Right renal pelvis (tissue), 4 donors: ENCODE measurements around the gene NHEJ1. TPM values are rescaled to one million over a fixed set of nuclear protein-coding genes. Genes with fewer than 3 reads are reported as not detected.

ENCODE experiments used
- DNase-seq, 4 donors: peaks; one replicate each; pipeline ENCODE4 v3.0.0-alpha.2; 2013; ENCODE audit warnings: low read depth in 4 of 4, low spot score in 3 of 4, missing footprints in 1 of 4
- polyA plus RNA-seq, 4 donors: library from polyadenylated mRNA; unstranded; fragments of 120-200 nt; gene quantifications; one replicate each; pipeline ENCODE4 v1.2.1, GENCODE V29; 2013; ENCODE audit not compliant: insufficient read length in 4 of 4

NHEJ1 gene
- polyA plus RNA-seq, 4 donors: 18.8 to 21.3 (median 20.1) TPM

DNA sequence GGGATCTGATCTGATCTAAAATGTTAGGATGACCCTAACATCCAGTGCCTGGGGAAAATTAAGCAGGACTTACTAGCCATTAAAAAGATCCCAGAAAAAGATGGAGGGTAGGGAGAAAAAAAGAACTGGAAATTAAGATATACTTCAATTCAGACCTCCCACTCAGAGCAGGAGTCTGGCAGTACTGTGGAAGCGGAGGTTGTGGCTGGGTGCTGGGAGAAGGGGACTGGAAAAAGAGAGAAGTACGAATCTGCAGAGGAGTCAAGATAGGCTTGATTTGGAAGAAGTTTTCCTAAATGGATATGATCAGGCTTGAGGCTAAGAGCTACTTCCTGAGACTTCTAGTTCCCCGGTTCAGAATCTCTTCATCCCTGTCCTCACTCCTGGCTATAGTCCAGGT is 66.4 kb downstream of the NHEJ1 start:
- DNase-seq: no peak

- no peak for DNase-seq
Observed at GRCh38 chr2:219090436-219091299, 69.9 kb downstream of the NHEJ1 start.

- no peak for DNase-seq
Observed at GRCh38 chr2:219089330-219089729, 71.3 kb downstream of the NHEJ1 start.

GRCh38 chr2:219087848-219088247 is 72.8 kb downstream of the NHEJ1 start:
- DNase-seq: no peak

- DNase-seq: no peak
Observed at GRCh38 chr2:219087361-219087760, 73.3 kb downstream of the NHEJ1 start.

DNA sequence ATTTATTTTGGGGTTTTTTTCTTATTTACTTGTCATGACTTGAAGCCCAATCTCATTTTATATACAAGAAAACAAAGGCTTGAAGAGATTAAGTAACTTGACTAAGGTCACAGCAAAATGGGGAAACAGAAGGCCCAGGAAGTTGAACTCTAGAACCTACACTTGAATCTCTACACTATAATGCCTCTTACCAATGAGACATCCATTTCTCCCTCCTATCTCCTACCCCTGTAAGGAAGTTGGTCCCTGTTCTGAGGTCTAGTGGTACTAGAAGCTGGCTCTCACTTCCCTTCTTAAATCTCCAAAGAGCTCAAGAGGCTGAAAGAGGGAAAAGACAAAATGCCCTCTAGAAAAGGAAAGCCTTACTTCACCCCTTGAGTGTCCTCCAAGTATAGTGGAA is 74.4 kb downstream of the NHEJ1 start:
- no peak for DNase-seq

DNA sequence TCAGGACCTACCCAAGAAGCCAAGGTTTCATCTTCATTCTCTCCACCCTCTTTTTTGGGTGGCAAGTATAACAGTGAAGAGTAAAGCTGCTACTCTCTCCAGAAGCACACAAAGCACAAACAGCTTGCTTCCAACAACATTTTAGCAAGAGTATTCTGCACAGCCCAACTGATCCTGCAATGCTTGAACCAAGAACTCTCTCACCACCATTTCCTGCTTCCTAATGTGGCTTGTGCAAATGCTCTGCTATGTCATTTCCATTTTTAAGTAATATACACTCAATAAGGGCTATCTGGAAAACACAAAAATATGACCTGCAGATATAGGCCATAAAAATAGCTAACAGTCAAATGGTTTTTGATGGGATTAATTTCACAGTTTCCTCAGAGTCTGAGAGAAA is 75.8 kb downstream of the NHEJ1 start:
- DNase-seq: no peak

DNA sequence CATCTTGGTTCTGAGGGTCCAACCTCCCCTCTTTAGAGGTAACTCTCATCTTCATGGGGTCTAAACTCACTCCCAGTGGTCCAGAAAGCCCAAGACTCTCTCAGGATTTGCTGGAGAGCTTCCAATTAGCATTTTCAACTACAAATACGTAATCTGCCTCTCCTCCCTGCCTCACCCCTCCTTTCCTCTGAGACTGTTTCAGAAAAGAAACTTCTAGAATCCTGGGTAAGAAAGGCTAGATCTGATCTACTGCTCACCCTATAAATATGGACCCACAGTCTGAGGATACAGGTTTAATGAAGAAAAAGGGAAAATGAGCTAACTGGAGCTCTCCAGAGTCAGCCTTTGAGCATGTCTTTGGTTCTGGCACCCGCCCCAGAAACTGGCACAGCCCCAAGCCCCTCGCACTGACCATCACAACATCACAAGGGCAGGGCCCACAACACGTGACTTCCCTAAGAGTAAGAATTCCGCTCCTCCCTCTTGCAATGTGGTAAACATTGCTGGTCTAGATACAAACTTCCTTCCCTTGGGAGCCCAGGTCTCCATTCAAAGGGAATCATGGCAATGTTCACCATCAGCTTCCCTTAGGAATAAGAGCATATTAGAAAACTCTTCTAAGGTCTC is 78.2 kb downstream of the NHEJ1 start:
- no peak for DNase-seq

GRCh38 chr2:219081701-219082331 is 78.8 kb downstream of the NHEJ1 start:
- no peak for DNase-seq

DNA sequence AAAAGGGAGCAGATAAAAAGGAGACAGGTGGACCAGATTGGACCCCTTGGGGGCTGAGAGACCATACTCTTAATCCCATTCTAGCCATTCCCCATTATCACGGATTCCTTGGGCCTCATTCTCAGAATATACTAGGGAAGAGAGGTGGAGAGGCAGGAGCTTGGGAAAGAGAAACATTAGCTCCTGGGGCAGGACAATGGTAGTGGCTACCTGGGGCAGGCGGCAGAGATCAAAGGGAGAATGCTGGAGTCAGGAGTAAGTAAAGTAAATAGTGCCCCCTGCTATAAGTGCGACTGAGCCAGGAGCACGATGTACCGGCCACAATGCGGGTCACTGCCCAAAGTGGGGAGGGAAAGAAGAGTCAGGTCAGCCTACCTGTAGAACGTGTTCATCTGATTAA is 79.5 kb downstream of the NHEJ1 start:
- DNase-seq: no peak

DNA sequence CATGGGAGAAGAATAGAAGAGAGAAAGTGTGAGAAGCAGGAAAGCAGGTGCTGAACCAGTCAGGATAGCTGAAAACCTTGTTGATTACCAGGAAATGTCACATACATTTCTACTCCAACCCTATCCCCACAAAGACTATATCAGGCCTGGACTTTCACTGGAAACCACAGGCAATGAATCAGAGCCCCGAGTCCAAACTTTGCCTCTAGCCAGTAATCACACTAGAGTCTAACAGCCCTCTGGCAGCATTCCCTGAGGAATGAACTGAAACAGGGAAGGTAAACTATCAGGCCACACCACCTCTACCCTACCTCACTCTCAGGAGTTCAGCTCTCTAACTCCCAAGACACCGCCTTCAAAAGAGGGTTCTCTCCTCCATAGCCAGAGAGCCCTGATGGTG is 81.2 kb downstream of the NHEJ1 start:
- DNase-seq: no peak

GRCh38 chr2:219078951-219079350 is 81.7 kb downstream of the NHEJ1 start:
- no peak for DNase-seq

- DNase-seq: no peak
Observed at GRCh38 chr2:219078126-219078525, 82.5 kb downstream of the NHEJ1 start.

- DNase-seq: no peak
Observed at GRCh38 chr2:219076253-219076652, 84.4 kb downstream of the NHEJ1 start.

DNA sequence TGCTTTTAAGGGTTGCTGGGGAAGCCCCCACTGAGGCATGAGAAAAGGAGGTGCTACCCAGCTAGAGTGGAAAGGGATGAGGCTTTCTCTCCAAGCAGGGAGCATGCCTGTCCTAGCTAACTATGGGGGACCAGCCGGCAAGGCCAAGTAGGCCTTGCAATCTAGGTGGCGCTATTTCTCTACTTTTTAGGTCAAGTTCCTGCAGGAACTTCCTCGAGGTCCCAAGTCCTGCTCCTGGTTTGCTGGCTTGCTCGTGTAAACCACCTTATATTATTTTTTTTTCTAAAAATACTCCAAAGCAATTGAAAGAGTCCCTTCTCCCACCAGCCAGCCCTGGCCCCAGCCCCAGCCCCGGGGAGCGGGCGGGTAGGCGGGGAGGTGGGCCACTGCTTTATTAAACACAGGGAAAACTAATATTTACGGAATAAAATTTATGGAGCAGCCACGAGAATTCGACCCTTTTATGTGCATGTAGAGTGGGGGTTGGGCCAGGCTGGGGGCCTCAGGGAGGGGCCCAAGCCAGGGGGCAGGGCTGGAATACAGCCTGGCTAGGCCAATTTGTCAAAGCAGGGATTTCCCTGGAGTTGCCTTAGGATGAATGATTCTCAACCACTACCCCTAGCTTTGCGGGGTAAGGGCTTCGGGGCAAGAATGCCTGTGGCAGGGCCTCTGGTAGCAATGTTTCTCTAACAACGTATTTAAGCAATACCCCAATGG is 87.0 kb downstream of the NHEJ1 start:
- peak in 3 of 4 donors; percentile 41 to 54 (median 47) for DNase-seq

- no peak for DNase-seq
Observed at GRCh38 chr2:219072741-219073250, 87.8 kb downstream of the NHEJ1 start.

DNA sequence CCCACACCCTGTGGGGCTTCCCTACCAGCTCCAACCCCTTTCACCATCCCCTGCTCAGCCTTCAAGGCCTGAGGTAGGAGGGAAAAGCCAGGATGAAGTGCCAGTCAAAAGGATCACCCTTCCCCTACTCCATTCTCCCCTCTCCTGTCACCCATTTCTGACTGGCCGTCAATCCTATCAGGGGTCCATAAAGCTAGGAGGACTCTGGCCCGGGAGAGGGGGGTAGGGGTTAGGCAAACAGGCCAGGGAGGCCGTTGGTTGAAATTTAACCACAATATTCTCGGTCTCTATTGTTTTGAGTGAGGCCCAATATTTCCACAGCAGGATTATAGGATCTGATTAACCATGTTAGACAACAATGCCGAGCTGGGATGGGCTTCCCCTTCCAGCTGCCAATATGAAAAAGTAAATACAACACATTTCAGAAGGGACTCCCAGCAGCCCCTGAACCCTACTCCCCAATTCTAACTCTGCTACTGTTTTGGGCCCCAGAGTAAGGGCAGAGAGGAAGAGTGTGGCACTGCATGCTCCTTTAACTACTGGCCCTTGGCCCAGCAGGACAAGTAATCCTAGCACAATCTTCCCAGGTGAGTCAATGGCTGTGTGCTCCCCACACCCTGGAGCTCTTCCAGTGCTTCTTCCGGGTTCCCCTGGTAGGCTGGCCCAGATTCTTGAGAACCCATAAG is 89.3 kb downstream of the NHEJ1 start:
- no peak for DNase-seq

DNA sequence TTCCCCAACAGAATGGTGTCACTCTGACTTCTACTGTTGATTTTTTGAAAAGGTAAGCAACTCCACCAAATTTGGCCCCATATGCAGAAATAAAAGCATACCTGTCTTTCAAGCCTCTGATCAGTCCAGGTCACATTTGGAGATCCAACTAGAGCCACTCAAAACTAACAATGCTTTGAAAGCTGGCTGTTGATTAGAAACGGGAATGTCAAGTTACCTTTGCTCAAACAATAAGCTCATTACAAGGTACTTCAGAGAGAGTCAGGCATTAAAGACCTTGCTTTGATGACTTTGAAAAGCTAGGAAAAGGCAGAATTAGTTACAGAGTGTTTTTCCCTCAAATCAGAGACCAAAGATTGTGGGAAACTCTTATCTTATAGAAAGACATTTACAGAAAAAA is 95.1 kb downstream of the NHEJ1 start:
- no peak for DNase-seq

- DNase-seq: no peak
Observed at GRCh38 chr2:219062081-219062480, 98.5 kb downstream of the NHEJ1 start.
